ENCODE measurements around the gene GPR158. TPM values are rescaled to one million over a fixed set of nuclear protein-coding genes. Genes with fewer than 3 reads are reported as not detected.
"Not testable (repeated sequence)": the region's sequence is repeated elsewhere in the genome, so short reads cannot be mapped to it uniquely, and the experiment has no call there.

Gene GPR158
- total RNA-seq, 4 donors from 2014 or later = 0.07 to 0.27 TPM; not detected in 2

DNA sequence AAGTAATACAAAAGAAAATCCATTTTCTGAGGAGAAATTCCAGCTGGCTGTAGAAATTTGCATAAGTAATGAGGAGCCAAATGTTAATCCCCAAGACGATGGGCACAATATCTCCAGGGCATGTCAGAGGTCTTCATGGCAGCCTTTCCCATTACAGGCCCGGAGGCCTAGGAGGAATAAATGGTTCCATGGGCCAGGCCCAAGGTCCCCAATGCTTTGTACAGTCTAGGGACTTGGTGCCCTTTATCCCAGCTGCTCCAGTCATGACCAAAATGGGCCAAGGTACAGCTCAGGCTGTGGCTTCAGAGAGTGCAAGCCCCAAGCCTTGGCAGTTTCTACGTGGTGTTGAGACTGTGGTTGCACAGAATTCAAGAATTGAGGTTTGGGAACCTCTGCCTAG, 182.5 kb downstream of the GPR158 start:
- WGBS, 2 donors (ENCODE audit: low coverage in 1 of 2) = 40 to 80% methylated on average over 1 to 2 of the region's 3 CpGs
- Histone ChIP-seq H3K36me3 (no peaks in the 10 kb centered on the region), H3K9me3 (peaks cover 0 to 36% (median 0%) of the 10 kb centered on the region in 3 donors), H3K27ac (no peak overlapping the region), H3K27me3 (no peaks in the 10 kb centered on the region), H3K4me1 (no peaks in the 10 kb centered on the region), H3K4me3 (no peak overlapping the region)
- no peak for ATAC-seq
- TF ChIP-seq EP300 (IDR thresholded peaks at IDR 0.05) (no peak), POLR2AphosphoS5 (IDR thresholded peaks at IDR 0.05) (no peak), POLR2A (IDR thresholded peaks at IDR 0.05) (no peak)
- TF ChIP-seq, protein P1, sequence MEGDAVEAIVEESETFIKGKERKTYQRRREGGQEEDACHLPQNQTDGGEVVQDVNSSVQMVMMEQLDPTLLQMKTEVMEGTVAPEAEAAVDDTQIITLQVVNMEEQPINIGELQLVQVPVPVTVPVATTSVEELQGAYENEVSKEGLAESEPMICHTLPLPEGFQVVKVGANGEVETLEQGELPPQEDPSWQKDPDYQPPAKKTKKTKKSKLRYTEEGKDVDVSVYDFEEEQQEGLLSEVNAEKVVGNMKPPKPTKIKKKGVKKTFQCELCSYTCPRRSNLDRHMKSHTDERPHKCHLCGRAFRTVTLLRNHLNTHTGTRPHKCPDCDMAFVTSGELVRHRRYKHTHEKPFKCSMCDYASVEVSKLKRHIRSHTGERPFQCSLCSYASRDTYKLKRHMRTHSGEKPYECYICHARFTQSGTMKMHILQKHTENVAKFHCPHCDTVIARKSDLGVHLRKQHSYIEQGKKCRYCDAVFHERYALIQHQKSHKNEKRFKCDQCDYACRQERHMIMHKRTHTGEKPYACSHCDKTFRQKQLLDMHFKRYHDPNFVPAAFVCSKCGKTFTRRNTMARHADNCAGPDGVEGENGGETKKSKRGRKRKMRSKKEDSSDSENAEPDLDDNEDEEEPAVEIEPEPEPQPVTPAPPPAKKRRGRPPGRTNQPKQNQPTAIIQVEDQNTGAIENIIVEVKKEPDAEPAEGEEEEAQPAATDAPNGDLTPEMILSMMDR (IDR thresholded peaks at IDR 0.05) = no peak

DNA sequence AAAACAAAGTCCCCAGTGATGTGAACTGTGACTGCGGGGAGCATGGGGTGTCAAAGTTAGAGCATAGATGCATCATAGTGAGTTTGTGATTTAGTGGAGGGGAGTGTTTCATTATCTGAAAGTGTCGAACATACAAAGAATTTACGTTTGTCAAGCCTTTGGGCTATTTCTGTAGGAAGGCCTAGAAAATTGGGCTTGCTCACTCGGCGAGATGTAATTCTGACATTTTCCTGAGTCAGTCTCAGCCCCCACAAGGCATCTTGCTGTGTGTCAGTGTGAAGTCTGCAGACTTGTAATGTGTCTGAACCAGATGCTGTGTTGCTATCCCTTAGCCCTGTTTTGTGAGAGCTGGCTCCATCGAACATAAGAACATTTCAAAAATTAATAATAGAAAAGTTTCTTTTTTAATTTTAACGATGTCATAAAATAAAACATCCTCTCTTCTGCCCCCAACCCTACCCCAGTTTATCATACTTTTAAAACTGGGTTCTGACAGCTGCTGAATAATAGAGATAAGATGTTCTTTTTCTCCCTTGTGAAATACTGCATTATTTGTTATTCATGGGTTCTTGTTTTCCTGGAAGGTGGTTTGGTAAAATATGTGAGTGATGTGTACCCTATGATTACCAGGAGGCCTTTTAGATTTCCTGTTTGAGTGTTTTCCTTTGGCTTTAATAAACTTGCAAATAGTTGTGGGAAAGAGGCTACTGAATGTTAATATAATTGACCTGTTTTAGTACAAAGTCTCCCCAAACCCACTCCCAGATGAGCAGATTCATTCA, 207.4 kb downstream of the GPR158 start:
- no peak for ATAC-seq
- no peaks in the 10 kb centered on the region for H3K27me3 ChIP-seq
- TF ChIP-seq EP300 (IDR thresholded peaks at IDR 0.05) (no peak), POLR2AphosphoS5 (IDR thresholded peaks at IDR 0.05) (no peak)
- 27 to 39% methylated on average over 7 of the region's 7 CpGs for WGBS, 2 donors (ENCODE audit: low coverage in 1 of 2)
- H3K9me3 ChIP-seq = peaks cover 0 to 12% (median 0%) of the 10 kb centered on the region in 3 donors
- H3K4me1 ChIP-seq = no peaks in the 10 kb centered on the region
- no peak overlapping the region for H3K4me3 ChIP-seq
- H3K36me3 ChIP-seq = no peaks in the 10 kb centered on the region
- no peak overlapping the region for H3K27ac ChIP-seq

DNA sequence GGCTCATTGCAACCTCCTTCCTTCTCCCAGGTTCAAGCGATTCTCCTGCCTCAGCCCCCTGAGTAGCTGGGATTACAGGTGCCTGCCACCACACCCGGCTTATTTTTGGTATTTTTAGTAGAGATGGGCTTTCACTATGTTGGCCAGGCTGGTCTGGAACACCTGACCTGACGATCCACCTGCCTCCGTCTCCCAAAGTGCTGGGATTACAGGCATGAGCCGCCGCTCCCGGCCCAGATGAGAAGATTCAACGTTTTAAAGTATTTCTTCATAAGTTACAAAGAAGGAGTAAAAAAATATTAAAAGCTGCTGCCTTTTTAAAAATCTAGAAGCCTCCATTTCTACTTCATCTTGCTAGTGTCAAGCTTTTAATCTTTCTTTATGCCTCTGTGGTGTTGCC, 208.1 kb downstream of the GPR158 start:
- H3K4me1 ChIP-seq, H3K4me3 ChIP-seq, H3K36me3 ChIP-seq, ATAC-seq, H3K27ac ChIP-seq, H3K27me3 ChIP-seq: not testable (repeated sequence)
- H3K9me3 ChIP-seq = peaks cover 0 to 14% (median 0%) of the 10 kb centered on the region in 3 donors
- 61 to 77% methylated on average over 6 to 8 of the region's 8 CpGs for WGBS, 2 donors (ENCODE audit: low coverage in 1 of 2)

DNA sequence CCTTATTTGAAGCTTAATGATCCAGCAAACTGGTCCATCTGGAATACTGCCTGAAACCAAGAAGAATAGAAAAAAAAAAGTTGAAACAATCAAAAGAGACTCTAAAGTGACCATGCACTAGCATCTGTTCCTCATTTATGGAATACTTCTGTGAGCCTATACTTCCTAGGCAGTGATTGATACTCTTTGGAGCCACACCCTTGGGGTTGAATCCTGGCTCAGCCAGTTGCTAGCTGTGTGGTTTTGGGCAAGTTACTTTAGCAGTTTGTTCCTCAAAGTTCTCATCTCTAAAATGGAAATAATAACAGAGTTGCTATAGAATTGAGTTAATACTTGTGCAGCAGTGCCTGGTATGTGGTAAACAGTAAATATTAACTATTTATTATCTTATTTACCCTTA, 208.9 kb downstream of the GPR158 start:
- TF ChIP-seq POLR2A (IDR thresholded peaks at IDR 0.05) = no peak
- TF ChIP-seq POLR2AphosphoS5 (IDR thresholded peaks at IDR 0.05) = no peak
- TF ChIP-seq, protein P1 (IDR thresholded peaks at IDR 0.05) = no peak
- no peak for TF ChIP-seq EP300 (IDR thresholded peaks at IDR 0.05)
- no peak for ATAC-seq
- H3K27me3 ChIP-seq = no peaks in the 10 kb centered on the region

DNA sequence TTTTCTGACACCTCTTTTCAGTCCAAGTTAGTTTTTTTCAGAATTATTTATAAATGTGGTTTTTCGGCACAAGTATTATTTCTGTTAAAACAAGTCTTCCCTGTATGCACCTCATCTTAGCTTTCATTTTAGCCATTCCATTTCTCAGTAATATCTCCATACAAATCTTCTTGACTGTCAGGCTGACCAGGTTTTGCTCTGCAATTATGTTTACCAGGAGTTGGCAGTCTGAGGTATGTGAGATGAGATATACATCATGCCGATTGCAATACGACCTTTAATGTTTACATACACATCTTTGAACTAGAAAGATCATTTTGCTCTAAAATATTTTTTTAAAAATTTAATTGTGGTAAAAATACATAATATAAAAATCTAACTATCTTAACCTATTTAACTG, 209.8 kb downstream of the GPR158 start:
- H3K36me3 ChIP-seq = no peaks in the 10 kb centered on the region
- no peaks in the 10 kb centered on the region for H3K4me1 ChIP-seq

More for the DNA sequence above, 208.9 kb downstream of the GPR158 start:
- Histone ChIP-seq H3K9me3 (peaks cover 0 to 22% (median 0%) of the 10 kb centered on the region in 3 donors), H3K36me3 (no peaks in the 10 kb centered on the region), H3K27ac (no peak overlapping the region), H3K4me1 (no peaks in the 10 kb centered on the region), H3K4me3 (no peak overlapping the region)

More for the DNA sequence above, 209.8 kb downstream of the GPR158 start:
- no peak for ATAC-seq
- no peak overlapping the region for H3K4me3 ChIP-seq
- no peak overlapping the region for H3K27ac ChIP-seq
- 59 to 75% methylated on average over 3 of the region's 3 CpGs for WGBS, 2 donors (ENCODE audit: low coverage in 1 of 2)
- no peak for TF ChIP-seq EP300 (IDR thresholded peaks at IDR 0.05)
- no peak for TF ChIP-seq POLR2AphosphoS5 (IDR thresholded peaks at IDR 0.05)
- TF ChIP-seq, protein P1 (IDR thresholded peaks at IDR 0.05) = no peak
- no peak for TF ChIP-seq POLR2A (IDR thresholded peaks at IDR 0.05)
- H3K9me3 ChIP-seq = peaks cover 0 to 28% (median 0%) of the 10 kb centered on the region in 3 donors
- no peaks in the 10 kb centered on the region for H3K27me3 ChIP-seq
